H1 (cell line): Measurements from ENCODE around the gene ARHGAP42. TPM values are rescaled to one million over a fixed set of nuclear protein-coding genes. Genes with fewer than 3 reads are reported as not detected.

Experiments
- CBX5 ChIP-seq: fragments of 300-800, 300-1000 bp; sonication (generic); IDR thresholded peaks from 2 replicates; pipeline ENCODE4 v1.7.1; 2016; ENCODE audit warnings: antibody characterized with exemption, low read length, low read depth
- EP300 ChIP-seq, 2 experiments: IDR thresholded peaks; 1 replicate in 1 of 2; 2 replicates in 1 of 2; pipeline ENCODE4 v1.6.1; 2011 to 2012; ENCODE audit warnings: low read depth in 2 of 2, low read length in 2 of 2, mild to moderate bottlenecking in 2 of 2, borderline replicate concordance in 1 of 2, inconsistent platforms in 1 of 2, moderate library complexity in 1 of 2
- JUND ChIP-seq: IDR thresholded peaks from 2 replicates; pipeline ENCODE4 v1.6.1; 2011; ENCODE audit warnings: mild to moderate bottlenecking, improper control_type of control experiment, low read length
- KDM5A ChIP-seq: fragments of 200-600 bp; IDR thresholded peaks from 2 replicates; pipeline ENCODE4 v1.7.1; 2012; ENCODE audit warnings: mild to moderate bottlenecking, low read length, inconsistent platforms, mixed read lengths
- POLR2AphosphoS5 ChIP-seq: IDR thresholded peaks from 2 replicates; pipeline ENCODE4 v1.6.1; 2011; ENCODE audit warnings: low read depth, low read length
- RXRA ChIP-seq: IDR thresholded peaks from 2 replicates; pipeline ENCODE4 v1.6.1; 2011; ENCODE audit warnings: low read depth, mild to moderate bottlenecking, low read length, moderate library complexity; ENCODE audit not compliant: insufficient read depth
- SUZ12 ChIP-seq: fragments of 200-600 bp; sonication (generic); IDR thresholded peaks from 2 replicates; pipeline ENCODE4 v1.6.1; 2012; ENCODE audit warnings: mild to moderate bottlenecking, inconsistent platforms, low read length, moderate library complexity, mixed read lengths
- polyA plus RNA-seq, 7 experiments: library from polyadenylated mRNA; depleted of rRNA in 3 of 7; stranded (reverse) in 5 of 7; unstranded in 2 of 7; fragments of >200 nt in 5 of 7; fragments of 200-250 nt in 2 of 7; gene quantifications; 1 replicate in 5 of 7; 2 replicates in 1 of 7; 4 replicates in 1 of 7; pipeline versions ENCODE4 v1.2.1 to v1.2.3, GENCODE V29; 2011 to 2013; ENCODE audit warnings: missing spikeins in 2 of 7, mixed read lengths in 2 of 7
- total RNA-seq: library from RNA; stranded (reverse); fragmentation: NEBNext Ultra II Directional; extraction: Animal tissue kit (Norgen Biotek cat#: 25700); gene quantifications from 2 replicates; pipeline ENCODE4 v1.2.1, GENCODE V29; 2021

Gene ARHGAP42
- total and polyA plus RNA-seq, 2 of the 8 experiments (the other 6 are each of a cell fraction or from before 2014, with no cell fraction given) = 22.2 to 33.5 TPM

DNA sequence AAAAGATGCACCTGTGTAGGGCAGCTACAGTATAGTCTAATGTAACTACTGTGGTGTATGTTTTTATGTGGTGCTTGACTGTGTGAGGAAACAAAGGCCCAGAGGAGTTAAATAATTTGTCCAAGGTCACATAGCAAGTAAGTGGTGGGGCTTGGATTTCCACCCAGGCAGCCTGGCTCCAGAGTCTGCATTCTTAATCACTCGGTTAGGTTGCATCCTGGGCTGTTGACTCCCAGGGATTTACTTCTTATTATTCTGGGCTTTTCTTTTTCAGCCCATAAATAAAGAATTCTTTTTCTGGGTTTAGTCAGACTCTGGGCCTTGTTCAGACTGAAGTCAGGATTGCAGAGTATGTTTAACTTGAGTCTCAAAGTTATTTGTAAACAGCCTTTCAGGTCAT, 82.1 kb downstream of the ARHGAP42 start (continued):
- TF ChIP-seq RXRA = no peak
- TF ChIP-seq JUND = no peak
- no peak for TF ChIP-seq SUZ12
- TF ChIP-seq KDM5A = no peak
- no peak for TF ChIP-seq POLR2AphosphoS5
- TF ChIP-seq CBX5 = no peak
- no peak for TF ChIP-seq EP300 (IDR thresholded peaks at IDR 0.05; ENCODE audit: borderline replicate concordance in 1 of 2, low read depth in 2 of 2, low read length in 2 of 2)
